Loucy (cell line): Measurements from ENCODE around the gene PFDN4.

Experiments
- H2AFZ ChIP-seq: fragments of 200-600 bp; sonication (generic); 2 replicates; pipeline ENCODE4 v1.6.0; 2016; ENCODE audit warnings: antibody characterized with exemption, mild to moderate bottlenecking, low read length, moderate library complexity
- H3F3A ChIP-seq: fragments of 200-600 bp; 2 replicates; pipeline ENCODE4 v1.6.0; 2016; ENCODE audit warnings: antibody characterized with exemption, low read depth, mild to moderate bottlenecking
- H3K27me3 ChIP-seq: fragments of 200-600 bp; sonication (generic); 2 replicates; pipeline ENCODE4 v1.6.1; 2014; ENCODE audit warnings: low read length, mild to moderate bottlenecking; ENCODE audit not compliant: insufficient read depth, poor library complexity, severe bottlenecking
- H3K36me3 ChIP-seq: fragments of 200-600 bp; sonication (generic); 2 replicates; pipeline ENCODE4 v1.6.1; 2016; ENCODE audit warnings: low read length; ENCODE audit not compliant: insufficient read depth
- H3K4me1 ChIP-seq: fragments of 200-600 bp; sonication (generic); 2 replicates; pipeline ENCODE4 v1.5.1; 2014; ENCODE audit warnings: low read length, mild to moderate bottlenecking; ENCODE audit not compliant: insufficient read depth, poor library complexity, severe bottlenecking
- H3K4me2 ChIP-seq: fragments of 200-600 bp; sonication (generic); 2 replicates; pipeline ENCODE4 v1.6.0; 2014; ENCODE audit warnings: antibody characterized with exemption, low read length, low read depth, mild to moderate bottlenecking; ENCODE audit not compliant: poor library complexity, severe bottlenecking
- H3K4me3 ChIP-seq: fragments of 200-600 bp; sonication (generic); 2 replicates; pipeline ENCODE4 v1.5.1; 2014; ENCODE audit warnings: low read length, mild to moderate bottlenecking, mixed read lengths; ENCODE audit not compliant: poor library complexity, severe bottlenecking
- H3K79me2 ChIP-seq: fragments of 200-600 bp; sonication (generic); 2 replicates; pipeline ENCODE4 v1.6.1; 2014; ENCODE audit warnings: low read length; ENCODE audit not compliant: insufficient read depth
- H3K9ac ChIP-seq: fragments of 200-600 bp; sonication (generic); 2 replicates; pipeline ENCODE4 v1.6.0; 2014; ENCODE audit warnings: mild to moderate bottlenecking, low read depth, low read length, moderate library complexity; ENCODE audit not compliant: poor library complexity, severe bottlenecking
- H3K9me2 ChIP-seq: fragments of 200-600 bp; sonication (generic); replicated peaks from 2 replicates; pipeline ENCODE4 v1.6.1; 2016; ENCODE audit warnings: low read depth, low read length, mixed read lengths
- H3K9me3 ChIP-seq: fragments of 200-600 bp; sonication (generic); 2 replicates; pipeline ENCODE4 v1.6.1; 2014; ENCODE audit warnings: mild to moderate bottlenecking, antibody characterized with exemption, low read length, low read depth; ENCODE audit not compliant: insufficient read depth
- H4K20me1 ChIP-seq: fragments of 200-600 bp; sonication (generic); 2 replicates; pipeline ENCODE4 v1.6.0; 2014; ENCODE audit warnings: antibody characterized with exemption, low read length, mild to moderate bottlenecking; ENCODE audit not compliant: insufficient read depth, poor library complexity, severe bottlenecking
- CTCF ChIP-seq: fragments of 200-600 bp; sonication (generic); conservative IDR thresholded peaks from 2 replicates; pipeline ENCODE4 v1.5.1; 2014; ENCODE audit warnings: mild to moderate bottlenecking, antibody characterized with exemption, low read length
- EZH2phosphoT487 ChIP-seq: fragments of 200-600 bp; IDR thresholded peaks from 2 replicates; pipeline ENCODE4 v1.6.1; 2018; ENCODE audit warnings: antibody characterized with exemption, mild to moderate bottlenecking, moderate library complexity, borderline replicate concordance

The PFDN4 gene

DNA sequence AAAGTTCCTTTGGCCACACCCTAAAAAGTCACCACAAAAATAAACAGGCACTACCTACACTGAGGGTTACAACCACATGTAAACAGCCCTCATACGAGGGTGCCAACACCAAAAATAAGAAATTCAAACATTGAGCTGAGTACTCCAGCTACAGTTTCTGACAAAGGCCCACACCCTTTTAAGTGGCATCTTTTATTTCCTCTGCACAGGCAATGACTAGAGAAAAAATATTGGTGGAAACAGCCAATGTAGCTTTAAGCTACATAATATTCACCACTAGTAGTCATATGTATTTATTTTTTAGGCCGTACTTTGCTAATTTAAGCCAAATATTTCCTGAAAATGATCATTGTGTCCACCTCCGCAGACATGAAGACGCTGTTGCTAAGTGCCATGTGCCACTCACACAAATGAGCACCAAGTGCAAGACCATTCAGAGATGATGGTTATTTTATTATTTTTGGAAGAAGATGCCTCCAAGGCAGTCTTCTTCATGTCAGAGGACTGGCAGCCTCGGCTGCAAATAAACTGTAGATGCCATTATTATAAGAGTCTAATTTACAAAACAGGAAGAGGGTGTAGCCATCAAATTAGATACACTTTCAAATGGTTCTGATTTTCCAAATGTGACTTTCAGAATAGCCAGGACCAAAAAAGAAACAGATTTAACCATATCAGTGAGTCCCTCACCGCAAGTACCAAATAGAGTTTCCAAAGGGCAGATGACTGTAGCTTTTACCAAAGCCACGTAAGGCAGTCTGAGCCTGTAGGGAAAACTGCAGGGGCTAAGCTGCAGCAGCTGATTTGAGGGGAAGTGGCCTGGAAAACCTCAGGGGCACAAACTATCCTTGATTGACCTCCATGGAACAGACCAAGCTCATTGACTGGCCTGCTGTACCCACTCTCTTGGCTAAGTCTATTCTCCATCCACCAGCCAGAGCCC lies 47.6 kb upstream of the PFDN4 start:
- no peak overlapping the region for H2AFZ ChIP-seq
- H3F3A ChIP-seq = no peaks in the 10 kb centered on the region
- no peaks in the 10 kb centered on the region for H3K36me3 ChIP-seq
- no peak overlapping the region for H3K4me2 ChIP-seq
- no peak overlapping the region for H3K4me3 ChIP-seq
- no peak overlapping the region for H3K9ac ChIP-seq
- TF ChIP-seq CTCF (no peak), EZH2phosphoT487 (no peak)
- H3K9me3 ChIP-seq = no peaks in the 10 kb centered on the region
- no peaks in the 10 kb centered on the region for H3K79me2 ChIP-seq
- H3K9me2 ChIP-seq = no peaks in the 10 kb centered on the region
- no peaks in the 10 kb centered on the region for H3K27me3 ChIP-seq
- H3K4me1 ChIP-seq = no peaks in the 10 kb centered on the region
- H4K20me1 ChIP-seq = no peaks in the 10 kb centered on the region

DNA sequence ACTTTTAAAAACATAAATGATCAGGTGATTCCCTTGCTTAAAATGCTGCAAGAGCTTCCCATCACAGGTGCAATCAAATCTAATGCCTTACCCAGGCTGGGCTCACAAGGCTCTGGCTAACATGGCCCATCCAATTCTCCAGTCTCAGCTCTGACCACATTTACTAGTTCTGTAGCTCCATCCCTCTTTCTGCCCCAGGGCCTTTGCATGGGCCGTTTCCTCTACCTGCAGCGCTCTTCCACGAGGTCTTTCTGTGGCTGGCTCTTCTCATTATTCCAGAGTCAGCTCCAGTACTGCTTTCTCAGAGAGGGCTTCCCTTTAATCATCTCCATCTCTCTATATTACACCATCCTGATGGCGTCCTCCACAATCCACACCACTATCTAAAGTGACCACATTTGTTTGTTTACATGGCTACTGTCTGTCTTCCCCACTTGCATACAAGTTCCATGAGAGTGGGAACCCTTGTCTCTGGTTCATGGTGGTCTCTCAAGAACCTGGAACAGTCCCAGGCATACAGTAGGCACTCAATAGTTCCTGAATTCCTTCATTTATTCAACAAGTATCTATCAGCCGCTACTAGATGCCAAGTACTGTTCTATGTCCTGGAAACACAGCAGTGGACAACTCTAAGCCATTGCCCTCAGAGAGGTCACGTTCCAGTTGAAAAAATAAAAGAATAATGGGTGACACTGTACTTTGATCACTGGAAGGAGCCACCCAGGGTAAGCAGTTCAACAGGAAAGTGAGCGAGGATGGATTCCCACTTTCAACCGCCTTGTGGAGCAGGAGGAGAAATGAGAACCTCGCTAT lies 46.7 kb upstream of the PFDN4 start:
- Histone ChIP-seq H3K4me2 (no peak overlapping the region), H3K4me1 (no peaks in the 10 kb centered on the region), H4K20me1 (no peaks in the 10 kb centered on the region), H3K79me2 (no peaks in the 10 kb centered on the region), H3K9ac (no peak overlapping the region), H3F3A (no peaks in the 10 kb centered on the region), H3K27me3 (no peaks in the 10 kb centered on the region), H3K9me2 (no peaks in the 10 kb centered on the region), H3K4me3 (no peak overlapping the region), H3K36me3 (no peaks in the 10 kb centered on the region), H3K9me3 (no peaks in the 10 kb centered on the region), H2AFZ (no peak overlapping the region)
- TF ChIP-seq CTCF (no peak), EZH2phosphoT487 (no peak)

DNA sequence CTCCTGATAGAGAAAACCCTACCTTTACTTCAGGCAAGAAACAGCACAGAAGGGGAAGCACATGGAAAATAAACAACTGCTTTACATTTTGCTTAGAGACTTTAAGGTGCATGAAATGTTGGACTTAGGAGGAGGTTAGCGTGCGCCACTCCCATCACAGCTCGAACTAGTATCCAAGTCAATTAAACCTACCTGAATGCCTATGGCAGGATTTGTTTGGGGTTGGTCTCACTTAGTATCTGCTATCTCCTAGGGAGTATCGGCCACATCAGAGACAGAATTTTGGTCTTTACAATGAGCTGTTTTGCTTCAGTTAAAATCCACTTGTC lies 46.1 kb upstream of the PFDN4 start:
- no peaks in the 10 kb centered on the region for H3K27me3 ChIP-seq
- H3K9me2 ChIP-seq = no peaks in the 10 kb centered on the region
- H3F3A ChIP-seq = no peaks in the 10 kb centered on the region
- H3K36me3 ChIP-seq = no peaks in the 10 kb centered on the region
- no peak overlapping the region for H3K4me2 ChIP-seq
- no peaks in the 10 kb centered on the region for H4K20me1 ChIP-seq
- no peak overlapping the region for H3K9ac ChIP-seq
- H3K4me3 ChIP-seq = no peak overlapping the region
- H2AFZ ChIP-seq = no peak overlapping the region
- H3K4me1 ChIP-seq = no peaks in the 10 kb centered on the region
- TF ChIP-seq EZH2phosphoT487 = no peak
- no peak for TF ChIP-seq CTCF
- H3K79me2 ChIP-seq = no peaks in the 10 kb centered on the region
- H3K9me3 ChIP-seq = no peaks in the 10 kb centered on the region
